ENCODE measurements around the gene KLRG1. TPM values are rescaled to one million over a fixed set of nuclear protein-coding genes. Genes with fewer than 3 reads are reported as not detected.

KLRG1 gene
- total RNA-seq, 1 donor from 2014 or later: 0.17 TPM

GRCh38 chr12:9034095-9034494 lies 44.7 kb downstream of the KLRG1 start:
- no peak overlapping the region for H3K4me3 Mint-ChIP-seq (ENCODE audit: unreplicated experiment)
- DNase-seq (ENCODE audit: low spot score): no peak
- H3K9me3 Mint-ChIP-seq (ENCODE audit: low read depth): no peaks in the 10 kb centered on the region
- no peak overlapping the region for H3K27ac Mint-ChIP-seq (ENCODE audit: unreplicated experiment)
- TF ChIP-seq CTCF (IDR thresholded peaks at IDR 0.05): no peak
- no peaks in the 10 kb centered on the region for H3K4me1 Mint-ChIP-seq (ENCODE audit: low read depth)
- H3K27me3 Mint-ChIP-seq (ENCODE audit: low read depth): peaks cover 9% of the 10 kb centered on the region
- no peaks in the 10 kb centered on the region for H3K36me3 Mint-ChIP-seq (ENCODE audit: low read depth)

- H3K27me3 Mint-ChIP-seq (ENCODE audit: low read depth): peaks cover 12% of the 10 kb centered on the region
- no peaks in the 10 kb centered on the region for H3K36me3 Mint-ChIP-seq (ENCODE audit: low read depth)
- H3K27ac Mint-ChIP-seq (ENCODE audit: unreplicated experiment): no peak overlapping the region
- no peak overlapping the region for H3K4me3 Mint-ChIP-seq (ENCODE audit: unreplicated experiment)
- DNase-seq (ENCODE audit: low spot score): no peak
- no peaks in the 10 kb centered on the region for H3K9me3 Mint-ChIP-seq (ENCODE audit: low read depth)
- TF ChIP-seq CTCF (IDR thresholded peaks at IDR 0.05): no peak
- peaks cover 1% of the 10 kb centered on the region for H3K4me1 Mint-ChIP-seq (ENCODE audit: low read depth)
Observed at GRCh38 chr12:9036227-9036626, 46.9 kb downstream of the KLRG1 start.

- no peak for TF ChIP-seq CTCF (IDR thresholded peaks at IDR 0.05)
- DNase-seq (ENCODE audit: low spot score): no peak
- no peaks in the 10 kb centered on the region for H3K36me3 Mint-ChIP-seq (ENCODE audit: low read depth)
- H3K4me3 Mint-ChIP-seq (ENCODE audit: unreplicated experiment): no peak overlapping the region
- H3K4me1 Mint-ChIP-seq (ENCODE audit: low read depth): peaks cover 7% of the 10 kb centered on the region
- H3K27ac Mint-ChIP-seq (ENCODE audit: unreplicated experiment): no peak overlapping the region
- no peaks in the 10 kb centered on the region for H3K9me3 Mint-ChIP-seq (ENCODE audit: low read depth)
- H3K27me3 Mint-ChIP-seq (ENCODE audit: low read depth): peaks cover 12% of the 10 kb centered on the region
Observed at GRCh38 chr12:9037431-9037830, 48.1 kb downstream of the KLRG1 start.

DNA sequence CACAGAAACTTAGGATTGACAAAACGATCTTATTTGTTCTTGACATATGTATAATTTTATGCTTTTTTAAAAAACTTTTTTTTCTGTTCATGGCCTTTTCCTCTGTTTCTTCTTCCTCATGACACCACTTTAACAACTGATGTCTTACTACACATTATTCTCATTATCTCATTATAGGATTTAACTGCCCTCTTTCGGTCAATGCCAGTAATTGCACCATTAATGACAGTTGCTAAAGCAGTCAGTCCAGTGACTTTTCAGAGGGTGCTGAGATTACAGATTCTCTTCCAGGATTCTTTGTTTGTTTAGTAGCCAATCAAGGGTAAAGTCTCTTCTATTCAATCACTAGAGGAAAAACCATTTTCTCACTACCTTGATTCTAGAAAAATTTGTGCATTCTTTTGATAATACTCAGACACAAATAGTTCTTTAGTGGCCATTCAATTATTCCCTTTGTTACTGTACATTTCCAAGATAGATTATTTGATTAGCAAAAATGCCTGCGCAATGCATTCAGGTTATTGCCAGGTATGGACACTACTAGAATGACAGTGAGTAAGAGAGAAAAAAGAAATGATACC lies 50.1 kb downstream of the KLRG1 start:
- H3K9me3 Mint-ChIP-seq (ENCODE audit: low read depth): no peaks in the 10 kb centered on the region
- DNase-seq (ENCODE audit: low spot score): no peak

DNA sequence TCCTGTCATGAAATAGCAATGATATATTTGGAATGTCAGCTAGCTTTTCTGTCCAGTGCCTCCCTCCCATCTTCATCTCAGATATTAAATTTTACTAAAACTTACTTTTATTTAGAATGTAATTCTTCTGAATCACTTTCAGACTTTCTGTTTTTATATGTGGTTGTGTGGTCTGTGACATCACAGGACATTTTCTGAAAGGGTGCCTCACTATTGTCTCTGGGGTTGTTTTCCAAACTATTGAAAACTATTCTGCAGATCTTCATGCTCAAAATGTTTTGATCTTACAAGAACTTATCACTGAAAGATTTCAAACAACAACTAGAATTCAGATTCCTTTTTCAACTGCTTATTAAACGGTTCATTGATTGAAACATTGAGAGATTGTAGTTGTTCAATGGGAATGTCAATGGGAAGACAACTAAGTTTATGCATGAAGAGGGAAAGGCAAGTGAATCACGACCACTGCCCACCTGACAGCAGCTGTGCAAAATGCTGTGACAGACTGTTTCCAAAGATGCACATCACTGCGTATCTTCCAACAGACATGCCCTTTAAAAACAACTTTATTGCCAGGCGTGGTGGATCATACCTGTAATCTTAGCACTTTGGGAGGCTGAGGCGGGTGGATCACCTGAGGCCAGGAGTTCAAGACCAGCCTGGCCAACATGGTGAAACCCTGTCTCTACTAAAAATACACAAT lies 51.3 kb downstream of the KLRG1 start:
- no peak for TF ChIP-seq CTCF (IDR thresholded peaks at IDR 0.05)
- no peak overlapping the region for H3K27ac Mint-ChIP-seq (ENCODE audit: unreplicated experiment)

More for the DNA sequence above, 50.1 kb downstream of the KLRG1 start:
- H3K4me3 Mint-ChIP-seq (ENCODE audit: unreplicated experiment): no peak overlapping the region
- TF ChIP-seq CTCF (IDR thresholded peaks at IDR 0.05): peak; percentile 89
- no peaks in the 10 kb centered on the region for H3K36me3 Mint-ChIP-seq (ENCODE audit: low read depth)
- peaks cover 7% of the 10 kb centered on the region for H3K4me1 Mint-ChIP-seq (ENCODE audit: low read depth)
- no peak overlapping the region for H3K27ac Mint-ChIP-seq (ENCODE audit: unreplicated experiment)
- peaks cover 20% of the 10 kb centered on the region for H3K27me3 Mint-ChIP-seq (ENCODE audit: low read depth)

More for the DNA sequence above, 51.3 kb downstream of the KLRG1 start:
- Mint-ChIP-seq H3K36me3 (ENCODE audit: low read depth) (no peaks in the 10 kb centered on the region), H3K4me3 (ENCODE audit: unreplicated experiment) (no peak overlapping the region), H3K9me3 (ENCODE audit: low read depth) (no peaks in the 10 kb centered on the region), H3K27me3 (ENCODE audit: low read depth) (peaks cover 23% of the 10 kb centered on the region), H3K4me1 (ENCODE audit: low read depth) (peaks cover 7% of the 10 kb centered on the region)
- no peak for DNase-seq (ENCODE audit: low spot score)

Measured in chondrocyte (in vitro differentiated cells).